OCI-LY3 (cell line): Measurements from ENCODE around the gene ZBTB7C.

ENCODE experiments used
- H2AFZ ChIP-seq: fragments of 200-600, 300-600 bp; shearing (Covaris generic); 2 replicates; pipeline ENCODE4 v1.6.0; 2014; ENCODE audit warnings: antibody characterized with exemption, low read depth, low read length
- H3K27ac ChIP-seq: fragments of 200-600, 300-600 bp; sonication (generic); 2 replicates; pipeline ENCODE4 v1.5.1; 2014; ENCODE audit warnings: mild to moderate bottlenecking, low read length, moderate library complexity, mixed read lengths
- H3K27me3 ChIP-seq: fragments of 200-600, 300-600 bp; sonication (generic); 2 replicates; pipeline ENCODE4 v1.6.1; 2014; ENCODE audit warnings: low read depth, low read length, mixed read lengths
- H3K36me3 ChIP-seq: fragments of 200-600, 300-600 bp; sonication (generic); replicated peaks from 2 replicates; pipeline ENCODE3; 2014; ENCODE audit warnings: low read depth, low read length, mixed read lengths
- H3K4me1 ChIP-seq: fragments of 300-600, 200-600 bp; sonication (generic); 2 replicates; pipeline ENCODE4 v1.6.1; 2014; ENCODE audit warnings: low read length, mixed read lengths
- H3K4me2 ChIP-seq: fragments of 200-600, 300-600 bp; sonication (generic); 2 replicates; pipeline ENCODE4 v1.6.1; 2014; ENCODE audit warnings: low read length, mixed read lengths
- H3K4me3 ChIP-seq: fragments of 300-600, 200-600 bp; sonication (generic); 2 replicates; pipeline ENCODE4 v1.5.1; 2014; ENCODE audit warnings: antibody characterized with exemption, mild to moderate bottlenecking, low read length, moderate library complexity
- H3K79me2 ChIP-seq: fragments of 300-600, 200-600 bp; shearing (Covaris generic); 2 replicates; pipeline ENCODE4 v1.6.1; 2014; ENCODE audit warnings: mild to moderate bottlenecking, low read length, mixed read lengths
- H3K9ac ChIP-seq: fragments of 300-600, 200-600 bp; shearing (Covaris generic); 2 replicates; pipeline ENCODE4 v1.6.0; 2014; ENCODE audit warnings: mild to moderate bottlenecking, low read length, moderate library complexity
- H3K9me3 ChIP-seq: fragments of 200-600, 300-600 bp; shearing (Covaris generic); 2 replicates; pipeline ENCODE4 v1.6.1; 2014; ENCODE audit warnings: low read length, mixed read lengths; ENCODE audit not compliant: insufficient read depth
- H4K20me1 ChIP-seq: fragments of 200-600, 300-600 bp; sonication (generic); 2 replicates; pipeline ENCODE4 v1.6.1; 2016; ENCODE audit warnings: low read length, mixed read lengths; ENCODE audit not compliant: insufficient read depth
- EZH2phosphoT487 ChIP-seq: fragments of 200-600 bp; shearing (Covaris generic); IDR thresholded peaks from 2 replicates; pipeline ENCODE4 v1.6.1; 2018; ENCODE audit warnings: antibody characterized with exemption, mixed run types, low read depth
- TF ChIP-seq, protein P1 (sequence below): fragments of 200-600, 300-600 bp; sonication (generic); IDR thresholded peaks from 2 replicates; pipeline ENCODE4 v1.5.1; 2014; ENCODE audit warnings: antibody characterized with exemption, low read length, low read depth

The ZBTB7C gene

DNA sequence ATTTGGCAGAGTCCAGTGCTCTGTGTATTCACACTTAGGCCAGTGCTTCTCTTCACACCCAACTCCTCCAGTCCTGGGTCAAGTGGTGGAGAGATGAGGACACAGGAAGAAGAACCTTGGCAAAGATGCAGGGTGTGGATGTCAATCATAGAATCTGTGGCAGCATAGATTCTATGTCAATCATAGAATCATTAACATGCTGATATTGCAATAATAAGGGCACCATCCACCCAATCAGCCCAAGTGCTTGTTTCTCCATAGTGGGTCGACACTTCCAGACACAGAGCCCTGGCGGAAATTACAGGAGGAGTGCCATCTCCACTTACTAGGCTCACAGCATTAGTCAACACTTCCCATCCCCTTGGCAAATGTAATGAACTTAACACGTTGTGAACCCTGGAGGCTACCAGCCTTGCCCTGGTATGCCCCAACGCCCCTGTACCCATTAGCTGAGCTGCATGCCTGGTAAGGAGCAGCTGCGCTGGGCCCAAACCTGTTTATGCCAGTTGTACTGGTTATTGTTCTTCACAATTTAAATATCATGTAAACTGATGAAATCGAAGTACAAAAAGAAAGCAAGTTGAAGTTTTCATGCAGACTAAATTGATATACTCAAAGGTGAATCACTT lies 317.2 kb downstream of the ZBTB7C start:
- no peak overlapping the region for H2AFZ ChIP-seq
- TF ChIP-seq, protein P1, sequence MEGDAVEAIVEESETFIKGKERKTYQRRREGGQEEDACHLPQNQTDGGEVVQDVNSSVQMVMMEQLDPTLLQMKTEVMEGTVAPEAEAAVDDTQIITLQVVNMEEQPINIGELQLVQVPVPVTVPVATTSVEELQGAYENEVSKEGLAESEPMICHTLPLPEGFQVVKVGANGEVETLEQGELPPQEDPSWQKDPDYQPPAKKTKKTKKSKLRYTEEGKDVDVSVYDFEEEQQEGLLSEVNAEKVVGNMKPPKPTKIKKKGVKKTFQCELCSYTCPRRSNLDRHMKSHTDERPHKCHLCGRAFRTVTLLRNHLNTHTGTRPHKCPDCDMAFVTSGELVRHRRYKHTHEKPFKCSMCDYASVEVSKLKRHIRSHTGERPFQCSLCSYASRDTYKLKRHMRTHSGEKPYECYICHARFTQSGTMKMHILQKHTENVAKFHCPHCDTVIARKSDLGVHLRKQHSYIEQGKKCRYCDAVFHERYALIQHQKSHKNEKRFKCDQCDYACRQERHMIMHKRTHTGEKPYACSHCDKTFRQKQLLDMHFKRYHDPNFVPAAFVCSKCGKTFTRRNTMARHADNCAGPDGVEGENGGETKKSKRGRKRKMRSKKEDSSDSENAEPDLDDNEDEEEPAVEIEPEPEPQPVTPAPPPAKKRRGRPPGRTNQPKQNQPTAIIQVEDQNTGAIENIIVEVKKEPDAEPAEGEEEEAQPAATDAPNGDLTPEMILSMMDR = no peak
- TF ChIP-seq EZH2phosphoT487 = no peak
- H3K36me3 ChIP-seq = no peaks in the 10 kb centered on the region
- peaks cover 40% of the 10 kb centered on the region for H3K27me3 ChIP-seq
- no peaks in the 10 kb centered on the region for H3K4me1 ChIP-seq
- H4K20me1 ChIP-seq = no peaks in the 10 kb centered on the region; the same call in 1 of the 2 replicates
- no peaks in the 10 kb centered on the region for H3K79me2 ChIP-seq
- no peak overlapping the region for H3K4me2 ChIP-seq
- no peak overlapping the region for H3K4me3 ChIP-seq
- H3K9ac ChIP-seq = no peak overlapping the region
- no peaks in the 10 kb centered on the region for H3K9me3 ChIP-seq
- no peak overlapping the region for H3K27ac ChIP-seq

DNA sequence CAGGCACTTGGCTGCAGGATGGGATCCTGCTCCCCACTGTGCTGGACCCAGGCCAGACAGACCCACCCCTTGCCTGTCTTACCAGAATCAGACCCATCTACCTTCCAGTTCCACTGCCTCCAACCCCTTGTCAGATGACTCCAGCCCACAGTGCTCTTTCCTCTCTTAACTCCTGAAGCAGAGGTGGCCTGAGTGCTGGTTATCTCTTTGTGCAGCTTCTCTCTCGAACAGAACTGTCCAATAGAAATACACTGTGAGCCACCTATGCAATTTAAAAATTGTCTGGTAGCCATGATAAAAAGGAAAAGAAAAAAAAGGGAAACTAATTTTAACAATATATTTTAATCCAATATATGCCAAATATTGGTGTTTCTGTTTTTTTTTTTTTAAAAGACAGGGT lies 318.5 kb downstream of the ZBTB7C start:
- TF ChIP-seq, protein P1 = no peak
- no peak for TF ChIP-seq EZH2phosphoT487

DNA sequence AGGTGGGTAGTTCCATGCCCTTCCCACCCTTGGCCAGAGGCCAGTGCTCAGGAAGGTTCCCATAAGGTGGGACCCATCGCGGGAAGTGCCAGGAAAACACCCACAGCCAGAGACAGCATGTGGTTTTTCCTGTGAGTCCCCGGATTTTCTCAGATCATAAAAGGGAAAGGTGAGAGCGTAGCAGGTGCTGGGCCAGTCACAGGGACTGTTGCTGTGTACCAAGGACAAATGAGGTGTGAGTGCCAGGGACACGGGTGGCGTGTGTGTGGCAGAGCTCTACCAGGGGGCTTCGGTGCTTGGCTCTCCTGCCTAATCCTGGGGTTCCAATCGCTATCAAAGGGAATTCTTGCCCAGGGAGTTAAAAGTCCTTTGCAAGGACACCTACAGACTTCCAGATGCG lies 319.2 kb downstream of the ZBTB7C start:
- Histone ChIP-seq H4K20me1 (no peaks in the 10 kb centered on the region; the same call in 1 of the 2 replicates), H3K4me1 (no peaks in the 10 kb centered on the region), H3K4me3 (no peak overlapping the region), H3K27me3 (peaks cover 24% of the 10 kb centered on the region; the same call in 1 of the 2 replicates), H2AFZ (no peak overlapping the region), H3K9me3 (no peaks in the 10 kb centered on the region), H3K9ac (no peak overlapping the region), H3K79me2 (no peaks in the 10 kb centered on the region), H3K27ac (no peak overlapping the region), H3K4me2 (no peak overlapping the region), H3K36me3 (no peaks in the 10 kb centered on the region)
- TF ChIP-seq, protein P1 = no peak
- no peak for TF ChIP-seq EZH2phosphoT487

More for the DNA sequence above, 318.5 kb downstream of the ZBTB7C start:
- Histone ChIP-seq H4K20me1 (no peaks in the 10 kb centered on the region; the same call in 1 of the 2 replicates), H3K4me3 (no peak overlapping the region), H3K36me3 (no peaks in the 10 kb centered on the region), H3K27ac (no peak overlapping the region), H2AFZ (no peak overlapping the region), H3K27me3 (peaks cover 27% of the 10 kb centered on the region; the same call in 1 of the 2 replicates), H3K79me2 (no peaks in the 10 kb centered on the region), H3K9me3 (no peaks in the 10 kb centered on the region), H3K4me2 (no peak overlapping the region), H3K9ac (no peak overlapping the region), H3K4me1 (no peaks in the 10 kb centered on the region)

DNA sequence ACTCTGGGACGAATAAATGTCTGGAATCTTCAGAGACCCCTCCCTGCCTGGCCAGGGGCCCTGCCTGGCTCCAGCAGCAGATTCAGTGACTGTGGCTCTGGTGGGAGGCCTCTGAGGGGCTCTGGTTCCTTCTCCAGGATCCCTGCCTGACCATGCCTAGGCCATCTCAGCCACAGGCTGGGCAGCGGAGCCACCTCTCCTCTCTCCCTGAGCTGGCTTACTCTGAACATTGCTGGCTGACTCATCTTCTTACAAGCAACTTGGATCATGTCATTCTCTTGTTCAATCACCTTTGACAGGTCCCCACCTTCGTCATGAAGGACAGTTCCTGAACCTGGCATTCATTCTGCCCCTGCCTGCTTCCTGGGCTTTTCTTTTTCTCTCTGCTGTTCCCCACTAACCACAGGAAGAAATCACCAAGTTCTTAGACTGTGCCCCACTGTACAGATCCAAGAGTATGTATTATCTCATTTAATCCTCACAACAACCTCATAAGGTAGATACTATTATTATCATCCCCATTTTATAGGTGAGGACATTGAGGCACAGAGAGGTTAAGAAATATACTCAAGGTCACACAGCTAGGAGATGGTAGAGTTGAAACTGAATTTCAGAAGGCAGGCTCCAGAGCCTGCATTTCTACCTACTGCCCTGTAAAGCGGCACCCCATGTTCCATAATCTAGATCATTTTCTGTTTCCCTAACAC lies 323.2 kb downstream of the ZBTB7C start:
- Histone ChIP-seq H3K27me3 (peaks cover 4% of the 10 kb centered on the region; the same call in 1 of the 2 replicates), H4K20me1 (no peaks in the 10 kb centered on the region; the same call in 1 of the 2 replicates), H3K9me3 (no peaks in the 10 kb centered on the region), H3K36me3 (no peaks in the 10 kb centered on the region), H2AFZ (no peak overlapping the region), H3K4me3 (no peak overlapping the region), H3K79me2 (no peaks in the 10 kb centered on the region), H3K4me1 (0 out of 2 replicates have a peak, but pooled peaks cover under 1% of the 10 kb centered on the region), H3K9ac (no peak overlapping the region), H3K4me2 (no peak overlapping the region), H3K27ac (no peak overlapping the region)
- TF ChIP-seq EZH2phosphoT487 = no peak
- TF ChIP-seq, protein P1 = no peak
